HG02870 (cell line): ENCODE results near the gene PICK1.

ENCODE experiments used
- ATAC-seq: cut with Tn5 transposase; IDR thresholded peaks from one replicate; pipeline ENCODE4 v1.9.1; 2021; ENCODE audit warnings: mild to moderate bottlenecking, moderate library complexity; ENCODE audit not compliant: unreplicated experiment

Gene PICK1

GRCh38 chr22:38046070-38046748, 11.0 kb upstream of the PICK1 start:
- ATAC-seq = no peak

GRCh38 chr22:38049812-38050619, 7.2 kb upstream of the PICK1 start:
- ATAC-seq = no peak

DNA sequence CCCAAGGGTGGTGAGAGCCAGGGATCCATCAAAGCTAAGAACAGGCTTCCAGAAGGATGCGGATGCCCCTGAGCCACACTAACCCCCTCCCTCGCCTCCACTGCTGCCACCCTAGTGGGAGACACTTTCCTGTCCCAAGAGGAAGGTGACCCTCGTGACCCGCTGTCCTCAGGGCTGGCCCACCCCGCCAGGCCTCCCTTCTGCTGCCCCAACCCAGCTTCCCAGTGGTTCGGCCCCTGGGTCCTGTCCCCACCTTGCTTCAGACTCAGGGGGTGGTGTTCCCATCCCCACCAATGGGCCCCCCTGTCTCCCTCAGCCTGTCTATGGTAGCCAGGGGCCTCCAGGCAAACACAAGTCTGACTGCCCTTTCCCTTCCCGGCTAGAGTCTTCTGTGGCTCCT, 6.5 kb upstream of the PICK1 start:
- ATAC-seq = no peak

DNA sequence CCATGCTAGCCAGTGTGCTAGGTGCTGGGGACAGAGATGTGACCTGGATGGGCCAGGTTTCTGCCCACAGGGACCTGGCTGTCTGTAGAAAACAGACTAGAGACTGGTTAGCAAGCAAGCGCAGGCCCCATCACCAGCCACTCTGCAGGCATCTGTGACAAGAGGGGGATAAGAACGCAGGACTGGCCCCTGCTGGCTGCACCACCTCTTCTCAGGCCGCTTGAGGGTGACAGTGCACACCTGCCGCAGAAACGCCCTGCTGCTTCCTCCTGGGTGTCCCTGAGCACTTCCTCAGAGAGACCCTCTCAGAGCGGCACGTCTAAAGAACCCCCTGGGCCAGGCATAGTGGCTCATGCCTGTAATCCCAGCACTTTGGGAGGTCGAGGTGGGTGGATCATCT, 5.9 kb upstream of the PICK1 start:
- no peak for ATAC-seq

DNA sequence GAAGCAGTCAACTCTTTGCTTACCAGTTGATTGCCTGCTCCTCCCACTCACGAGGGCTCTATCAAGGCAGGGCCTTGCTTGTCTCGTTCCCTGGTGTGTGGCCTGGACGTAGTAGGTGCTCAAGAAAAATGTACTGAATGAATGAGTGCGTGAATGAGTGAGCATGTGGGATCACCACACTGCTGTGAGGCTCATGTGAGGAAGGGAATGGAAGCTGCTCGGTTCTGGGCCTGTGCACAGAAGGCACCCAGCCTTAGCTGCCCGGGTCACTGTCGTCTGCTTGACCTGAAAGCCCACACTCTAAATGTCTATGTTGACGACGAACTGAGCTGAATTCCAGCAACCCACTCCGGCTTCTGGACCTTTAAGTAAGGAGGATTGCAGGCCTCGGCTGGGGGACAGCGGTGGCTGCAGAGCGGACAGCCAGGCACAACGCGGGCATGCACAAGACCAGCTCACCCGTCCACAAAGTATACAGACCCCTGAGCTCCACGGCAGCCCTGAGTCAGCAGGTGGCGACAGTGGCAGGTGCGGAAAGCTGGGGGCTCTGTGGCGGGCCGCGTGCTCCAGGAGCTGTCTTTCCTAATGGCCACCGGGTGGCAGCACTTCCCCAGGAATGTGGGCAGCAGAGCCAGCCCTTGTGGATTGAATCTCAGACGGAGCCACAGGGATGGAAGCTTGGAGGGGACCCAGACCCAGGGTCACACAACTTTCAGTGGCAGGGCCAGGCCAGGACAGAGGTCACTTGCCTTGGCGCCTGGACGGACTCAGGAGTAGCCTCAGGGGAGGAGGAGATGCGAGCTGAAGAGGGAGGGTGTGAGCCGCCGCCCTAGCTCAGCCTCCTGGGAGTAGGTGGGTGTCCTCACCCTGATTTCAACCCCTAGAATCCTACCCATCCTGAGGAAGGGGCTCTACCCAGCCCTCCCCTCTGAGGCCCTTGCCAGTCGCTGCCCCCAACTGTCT, 5.0 kb upstream of the PICK1 start:
- no peak for ATAC-seq

DNA sequence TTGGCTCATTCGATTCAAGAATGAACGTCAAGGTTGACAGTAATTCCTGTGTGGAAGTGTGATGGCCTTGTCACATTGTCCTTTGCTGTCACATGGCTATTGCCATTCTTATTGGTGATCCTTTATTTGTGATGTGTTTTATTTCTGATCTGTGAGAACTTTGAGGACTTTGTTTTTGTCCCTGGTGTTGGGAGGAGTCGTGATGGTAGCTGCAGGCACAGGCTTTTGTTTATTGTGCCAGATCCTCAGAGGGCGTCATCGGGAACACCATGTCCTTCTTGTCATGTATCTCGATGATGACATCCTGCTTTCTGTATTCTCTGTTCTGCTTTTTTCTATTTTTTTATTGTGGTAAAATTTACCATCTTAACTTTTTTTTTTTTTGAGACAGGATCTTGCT, 5.6 kb downstream of the PICK1 start:
- no peak for ATAC-seq

GRCh38 chr22:38065539-38065938, 8.3 kb downstream of the PICK1 start:
- ATAC-seq = no peak

DNA sequence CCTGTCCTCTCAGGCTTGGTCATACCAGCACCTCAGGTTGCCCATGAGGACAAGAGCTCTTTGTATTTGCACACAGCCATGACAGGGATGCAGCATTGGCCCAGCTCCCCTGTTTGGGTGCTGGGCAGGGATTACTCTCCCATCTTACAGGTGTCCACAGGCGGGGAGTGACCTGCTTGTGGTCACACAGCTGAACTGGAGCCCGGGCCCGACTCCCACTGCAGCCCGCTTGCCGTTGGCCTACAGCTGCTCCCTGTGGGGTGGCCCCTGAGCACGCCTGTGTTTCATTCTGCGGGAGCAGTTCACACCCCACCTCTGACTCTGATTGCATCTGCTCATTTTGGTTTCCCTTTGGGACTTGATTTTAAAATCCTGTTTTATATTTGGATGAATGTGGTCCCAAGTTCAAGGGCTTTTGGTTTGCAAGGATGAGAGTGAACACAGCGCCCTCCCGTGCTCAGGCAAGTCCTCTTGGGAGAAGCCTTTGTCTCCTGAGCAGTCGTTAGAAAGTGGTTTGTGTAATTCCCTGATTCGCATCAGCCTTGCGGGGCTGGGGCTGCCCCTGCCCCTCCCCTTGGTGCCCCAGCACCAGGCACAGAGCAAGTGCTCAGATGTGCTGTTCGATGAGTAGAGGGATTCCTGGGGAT, 9.3 kb downstream of the PICK1 start:
- ATAC-seq = no peak

DNA sequence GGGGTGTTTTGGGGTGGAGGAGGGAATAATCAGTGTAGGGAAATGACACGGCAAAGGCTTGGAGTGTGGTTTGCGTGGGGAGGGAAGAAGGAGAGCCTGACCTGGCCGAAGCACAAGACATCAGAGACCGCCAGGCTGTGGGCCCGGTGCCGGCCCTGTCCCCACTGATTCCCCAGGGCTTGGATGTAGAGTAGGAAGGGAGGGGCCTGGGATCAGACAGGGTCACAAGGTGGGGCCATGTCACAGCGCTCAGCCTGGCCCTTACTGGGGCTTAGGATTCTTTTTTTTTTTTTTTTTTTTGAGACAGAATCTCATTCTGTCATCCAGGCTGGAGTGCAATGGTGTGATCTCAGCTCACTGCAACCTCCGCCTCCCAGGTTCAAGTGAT, 9.8 kb downstream of the PICK1 start:
- ATAC-seq = no peak

DNA sequence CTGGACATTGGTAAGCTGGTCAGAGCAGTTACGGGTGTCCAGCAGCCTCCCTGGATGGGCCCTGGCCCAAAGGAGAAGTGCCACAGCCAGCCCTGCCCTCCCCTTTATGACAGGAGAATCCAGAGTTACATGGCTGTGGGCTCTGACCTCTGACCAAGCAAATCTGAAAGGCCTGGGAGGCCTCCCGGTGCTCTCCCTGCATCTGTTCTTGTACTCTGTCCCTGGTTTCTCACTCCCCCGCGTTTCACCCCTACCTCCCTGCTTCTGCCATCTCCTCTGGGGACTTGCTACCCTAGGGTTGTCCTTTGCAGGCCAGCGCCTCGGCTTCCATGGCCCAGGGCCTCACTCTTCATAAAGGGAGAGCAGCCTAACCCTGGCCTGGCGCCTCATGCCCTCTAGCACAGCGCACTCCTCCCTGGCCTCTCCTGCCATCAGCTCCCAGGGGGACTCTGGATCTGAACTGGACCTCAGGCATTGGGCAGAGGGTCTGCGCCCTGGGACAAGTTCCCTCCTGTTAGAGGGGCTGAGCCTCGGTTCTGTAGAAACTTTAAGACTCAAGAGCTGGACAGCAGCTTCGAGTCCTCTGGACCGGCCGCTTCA, 10.7 kb downstream of the PICK1 start:
- no peak for ATAC-seq

GRCh38 chr22:38068641-38069371, 11.6 kb downstream of the PICK1 start:
- ATAC-seq = no peak

- ATAC-seq = no peak
These were observed 12.4 kb downstream of the PICK1 start for GRCh38 chr22:38069372-38070249.

GRCh38 chr22:38070250-38070921, 13.2 kb downstream of the PICK1 start:
- no peak for ATAC-seq

DNA sequence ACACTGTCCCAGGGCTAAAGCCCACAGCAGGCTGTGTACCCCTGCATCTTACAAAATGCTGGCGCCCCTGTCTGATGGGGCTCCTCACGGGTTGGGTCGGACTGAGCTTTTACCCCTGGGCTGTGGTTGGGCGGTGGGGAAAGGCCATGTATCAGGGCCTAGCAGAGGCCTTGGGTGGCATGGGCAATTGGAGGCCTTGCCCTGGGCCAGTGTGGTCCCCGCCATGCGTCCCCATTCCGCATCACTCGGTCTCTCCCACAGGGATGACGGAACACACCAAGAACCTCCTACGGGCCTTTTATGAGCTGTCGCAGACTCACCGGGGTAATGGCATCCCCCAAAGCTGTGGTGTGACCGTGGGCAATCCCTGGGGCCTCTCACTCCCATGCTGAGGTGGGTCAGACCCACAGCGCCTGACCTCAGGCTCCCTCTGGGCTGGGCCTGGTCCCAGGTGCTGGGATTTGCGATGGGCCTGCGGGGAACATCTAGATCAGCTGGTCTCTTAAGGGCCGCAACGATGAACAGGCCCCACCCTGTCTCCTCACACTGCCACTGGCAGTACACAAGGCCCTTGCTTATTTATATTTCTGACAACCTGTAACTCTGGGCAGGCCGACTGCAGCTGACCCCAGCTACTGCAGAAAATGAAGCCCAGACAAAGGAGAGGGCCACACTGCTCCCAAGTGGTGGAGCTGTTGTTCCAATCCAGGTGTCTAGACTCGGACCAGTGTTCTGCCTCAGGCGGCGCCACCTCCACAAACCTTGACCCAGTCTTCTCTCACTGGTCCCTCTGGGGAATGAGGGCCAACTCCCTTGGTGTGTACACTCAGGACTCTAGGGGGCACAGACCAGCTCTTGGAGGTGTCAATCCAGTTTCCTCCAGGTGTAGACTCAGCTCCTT, 14.5 kb downstream of the PICK1 start:
- ATAC-seq = no peak

GRCh38 chr22:38072322-38073149, 15.3 kb downstream of the PICK1 start:
- no peak for ATAC-seq
